NT2/D1 (cell line): ENCODE results near the gene AQP1.

ENCODE experiments used
- DNase-seq: peaks from one replicate; pipeline ENCODE4 v3.0.0-alpha.2; 2011; ENCODE audit warnings: low read depth, low spot score
- H3K27me3 ChIP-seq: 2 replicates; pipeline ENCODE4 v1.6.0; 2011; ENCODE audit warnings: mild to moderate bottlenecking; ENCODE audit not compliant: insufficient read length, insufficient read depth
- H3K36me3 ChIP-seq: 2 replicates; pipeline ENCODE4 v1.6.1; 2011; ENCODE audit warnings: mild to moderate bottlenecking, low read length, mixed read lengths; ENCODE audit not compliant: insufficient read depth, insufficient read length
- H3K4me1 ChIP-seq: 2 replicates; pipeline ENCODE4 v1.5.1; 2011; ENCODE audit not compliant: insufficient read depth, insufficient read length
- H3K4me3 ChIP-seq: 2 replicates; pipeline ENCODE4 v1.5.1; 2011; ENCODE audit warnings: low read depth; ENCODE audit not compliant: insufficient read length
- H3K9ac ChIP-seq: 2 replicates; pipeline ENCODE4 v1.6.0; 2011; ENCODE audit warnings: low read depth; ENCODE audit not compliant: insufficient read length
- H3K9me3 ChIP-seq: 2 replicates; pipeline ENCODE4 v1.5.1; 2011; ENCODE audit warnings: mild to moderate bottlenecking, low read length; ENCODE audit not compliant: insufficient read depth
- SUZ12 ChIP-seq: IDR thresholded peaks from 2 replicates; pipeline ENCODE4 v1.6.1; 2011; ENCODE audit not compliant: insufficient read length, insufficient read depth; ENCODE audit errors: extremely low read depth
- YY1 ChIP-seq: IDR thresholded peaks from 2 replicates; pipeline ENCODE4 v1.6.1; 2011; ENCODE audit not compliant: insufficient read length, insufficient read depth
- ZNF274 ChIP-seq: IDR thresholded peaks from 2 replicates; pipeline ENCODE4 v1.6.1; 2011; ENCODE audit warnings: mild to moderate bottlenecking, low read depth, low read length

The AQP1 gene

DNA sequence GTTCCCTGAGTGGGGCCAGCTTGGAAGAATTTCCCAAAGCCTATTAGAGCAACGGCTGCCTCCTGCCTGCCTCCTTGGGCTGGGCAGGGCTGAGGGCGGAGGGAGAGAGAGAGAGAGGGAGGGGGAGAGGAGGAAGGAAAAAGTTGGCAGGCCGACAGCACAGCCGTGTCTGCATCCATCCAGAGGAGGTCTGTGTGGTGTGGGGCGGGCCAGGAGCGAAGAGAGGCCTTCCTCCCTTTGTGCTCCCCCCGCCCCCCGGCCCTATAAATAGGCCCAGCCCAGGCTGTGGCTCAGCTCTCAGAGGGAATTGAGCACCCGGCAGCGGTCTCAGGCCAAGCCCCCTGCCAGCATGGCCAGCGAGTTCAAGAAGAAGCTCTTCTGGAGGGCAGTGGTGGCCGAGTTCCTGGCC lies at the start of gene AQP1:
AQP1 (plus strand) TSS at position 293 of the 409 bp plus-strand sequence; CDS start at position 350, 57 bp downstream.
- TF ChIP-seq ZNF274 (no peak), YY1 (no peak), SUZ12 (no peak)
- H3K9ac ChIP-seq = peak within 1 kb of the TSS; percentile 11
- no peaks in the 10 kb centered on the region for H3K9me3 ChIP-seq
- H3K4me3 ChIP-seq = no peak within 1 kb of the TSS
- DNase-seq = no peak
- no peaks in the 10 kb centered on the region for H3K36me3 ChIP-seq
- peaks cover 23% of the 10 kb centered on the region for H3K4me1 ChIP-seq
- no peaks in the 10 kb centered on the region for H3K27me3 ChIP-seq

DNA sequence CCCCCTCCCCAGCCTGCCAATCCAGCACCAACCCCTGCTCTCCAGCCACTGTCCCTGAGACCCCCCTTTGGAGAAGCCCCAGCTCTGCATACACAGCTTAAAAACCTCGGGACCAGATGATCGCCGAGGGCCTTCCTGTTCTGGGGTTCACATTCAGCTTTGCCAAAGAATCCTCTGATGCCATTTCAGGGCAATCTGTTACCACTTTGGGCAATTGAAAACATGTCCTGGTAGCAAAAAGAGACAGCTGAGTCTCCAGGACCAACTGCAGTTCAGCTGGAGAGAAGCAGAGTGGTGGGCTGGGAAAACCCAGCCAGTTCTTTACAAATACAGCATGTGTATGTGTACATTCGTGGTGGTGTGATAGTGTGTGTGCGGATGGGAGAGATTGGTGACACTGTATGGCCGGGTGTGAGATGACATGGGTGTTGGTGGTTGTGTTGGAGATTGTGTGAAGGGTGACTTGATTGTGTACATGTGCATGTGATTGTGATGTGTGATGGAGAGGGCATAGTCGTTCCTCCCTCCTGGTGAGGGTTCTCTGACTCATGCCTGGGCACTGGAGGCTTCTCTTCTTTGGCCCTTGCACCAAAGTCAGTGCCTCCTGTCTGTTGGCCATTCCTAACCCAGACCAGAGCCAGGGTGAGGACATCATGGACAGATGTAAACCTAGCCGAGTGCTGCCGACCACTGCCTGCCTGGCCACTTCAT lies 48.5 kb upstream of the AQP1 start:
- no peak overlapping the region for H3K4me3 ChIP-seq
- no peaks in the 10 kb centered on the region for H3K9me3 ChIP-seq
- TF ChIP-seq YY1 (no peak), SUZ12 (no peak), ZNF274 (no peak)
- H3K36me3 ChIP-seq = peaks cover 20% of the 10 kb centered on the region
- no peak for DNase-seq
- peaks cover 11% of the 10 kb centered on the region for H3K4me1 ChIP-seq
- no peak overlapping the region for H3K9ac ChIP-seq
- no peaks in the 10 kb centered on the region for H3K27me3 ChIP-seq

DNA sequence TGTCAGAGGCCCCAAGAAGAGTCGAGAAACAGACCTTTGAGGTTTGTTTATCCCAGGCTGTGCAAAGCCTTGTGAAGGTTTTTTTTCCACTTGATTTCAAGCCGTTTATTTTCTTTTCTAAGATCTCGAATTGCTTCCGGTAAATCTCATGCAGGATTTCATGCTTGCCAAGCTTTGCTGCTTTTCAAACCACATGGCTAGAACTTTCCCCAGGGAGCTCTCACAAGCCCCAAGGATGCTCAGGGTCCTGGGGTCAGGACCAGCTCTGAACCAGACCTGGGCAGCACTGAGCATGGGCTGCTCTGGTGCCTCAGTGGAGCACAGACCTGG lies 48.0 kb upstream of the AQP1 start:
- Histone ChIP-seq H3K27me3 (no peaks in the 10 kb centered on the region), H3K4me3 (no peak overlapping the region), H3K9me3 (no peaks in the 10 kb centered on the region), H3K4me1 (peaks cover 11% of the 10 kb centered on the region), H3K36me3 (peaks cover 20% of the 10 kb centered on the region), H3K9ac (no peak overlapping the region)
- TF ChIP-seq ZNF274 (no peak), SUZ12 (no peak), YY1 (no peak)
- no peak for DNase-seq

DNA sequence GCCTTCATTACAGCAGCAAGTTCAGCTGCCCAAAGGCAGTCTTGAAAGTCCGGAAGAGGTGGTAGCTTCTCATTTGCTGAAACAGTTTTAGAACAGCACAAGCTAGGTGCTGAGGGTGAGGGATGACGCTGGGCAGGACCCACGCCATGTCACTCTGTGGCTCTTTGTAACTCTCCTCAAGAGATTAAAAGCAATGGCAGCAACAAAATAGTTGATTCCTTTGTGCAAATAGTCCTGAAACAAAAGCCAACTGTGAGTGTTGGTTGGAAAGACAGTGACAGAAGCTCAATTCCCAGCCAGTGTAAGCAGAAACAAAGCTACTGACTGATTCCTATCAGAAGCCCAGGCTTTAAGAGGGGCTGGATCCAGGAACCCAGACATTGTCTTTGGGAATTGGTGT lies 47.6 kb upstream of the AQP1 start:
- Histone ChIP-seq H3K4me3 (no peak overlapping the region), H3K4me1 (peaks cover 11% of the 10 kb centered on the region), H3K27me3 (no peaks in the 10 kb centered on the region), H3K36me3 (peaks cover 19% of the 10 kb centered on the region), H3K9ac (no peak overlapping the region), H3K9me3 (no peaks in the 10 kb centered on the region)
- no peak for DNase-seq
- TF ChIP-seq SUZ12 = no peak
- TF ChIP-seq YY1 = no peak
- no peak for TF ChIP-seq ZNF274

DNA sequence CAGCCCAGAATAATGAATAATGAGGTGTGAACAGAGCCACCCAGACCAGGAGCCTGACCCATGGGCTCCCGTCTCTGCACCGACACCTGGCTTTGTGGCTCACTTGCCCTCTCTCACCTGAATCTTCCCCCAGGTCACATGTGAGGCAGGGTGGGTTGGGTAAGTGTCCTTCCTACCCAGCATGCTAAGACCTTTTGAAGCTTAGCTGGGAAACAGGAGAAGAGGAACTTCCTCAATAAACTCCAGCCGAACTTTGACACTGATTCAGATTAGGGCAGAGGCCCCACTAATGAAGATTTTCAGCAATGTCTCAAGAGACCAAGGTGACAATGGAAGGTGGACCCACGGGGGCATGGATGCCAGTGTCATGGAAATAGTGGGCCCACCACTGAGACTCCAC lies 46.6 kb upstream of the AQP1 start:
- TF ChIP-seq SUZ12 (no peak), YY1 (no peak), ZNF274 (no peak)
- Histone ChIP-seq H3K27me3 (no peaks in the 10 kb centered on the region), H3K9me3 (no peaks in the 10 kb centered on the region), H3K4me1 (peaks cover 2% of the 10 kb centered on the region), H3K9ac (no peak overlapping the region), H3K36me3 (peaks cover 12% of the 10 kb centered on the region), H3K4me3 (no peak overlapping the region)
- DNase-seq = no peak

DNA sequence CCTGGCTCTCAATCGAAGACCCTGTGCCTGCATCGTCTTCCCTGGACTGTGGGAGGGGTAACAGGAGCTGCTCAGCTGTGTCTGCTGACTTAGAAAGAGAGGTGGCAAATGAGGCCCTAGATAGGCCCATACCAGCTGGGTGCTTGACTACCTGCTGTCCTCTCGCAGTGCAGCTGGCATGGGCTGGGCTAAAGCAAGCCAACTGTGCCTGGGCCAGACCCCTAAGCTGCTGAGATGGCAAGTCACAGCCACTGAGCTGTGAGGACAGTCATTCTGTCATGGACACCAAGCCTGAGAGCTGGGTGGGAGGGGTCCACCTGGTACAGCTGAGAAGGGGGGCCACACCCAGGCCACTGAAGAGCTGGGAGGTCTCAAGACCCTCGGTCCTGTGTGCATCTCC lies 45.8 kb upstream of the AQP1 start:
- H3K9ac ChIP-seq = no peak overlapping the region
- TF ChIP-seq ZNF274 (no peak), SUZ12 (no peak), YY1 (no peak)
- no peaks in the 10 kb centered on the region for H3K27me3 ChIP-seq
- peaks cover under 1% of the 10 kb centered on the region for H3K4me1 ChIP-seq
- H3K4me3 ChIP-seq = no peak overlapping the region
- no peaks in the 10 kb centered on the region for H3K9me3 ChIP-seq
- DNase-seq = no peak
- peaks cover 6% of the 10 kb centered on the region for H3K36me3 ChIP-seq

DNA sequence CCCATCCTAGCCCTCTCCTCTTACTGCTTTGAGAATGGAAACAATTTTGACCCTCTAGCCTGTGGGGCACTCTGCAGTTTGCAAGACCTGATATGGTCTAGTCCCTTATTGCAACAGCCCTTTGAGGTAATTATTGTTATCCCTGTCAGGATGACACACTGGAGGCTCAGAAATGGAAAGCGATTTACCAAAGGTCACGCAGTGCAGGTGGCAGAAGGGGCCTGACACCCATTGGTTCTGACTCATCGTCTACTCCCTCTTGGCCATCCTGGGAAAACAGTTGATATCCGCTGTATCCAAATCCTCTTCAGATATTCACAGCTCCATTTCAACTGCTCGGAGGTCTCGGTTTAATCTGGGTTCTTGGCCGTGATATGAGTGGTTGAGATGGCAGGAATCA lies 44.7 kb upstream of the AQP1 start:
- DNase-seq = no peak
- no peaks in the 10 kb centered on the region for H3K27me3 ChIP-seq
- no peak for TF ChIP-seq ZNF274
- no peak for TF ChIP-seq YY1
- peaks cover 3% of the 10 kb centered on the region for H3K4me1 ChIP-seq
- H3K36me3 ChIP-seq = peaks cover 3% of the 10 kb centered on the region
- no peak overlapping the region for H3K4me3 ChIP-seq
- H3K9me3 ChIP-seq = no peaks in the 10 kb centered on the region
- H3K9ac ChIP-seq = no peak overlapping the region
